Tibial artery (tissue), 4 donors: Measurements from ENCODE around the gene LECT2.

Experiments
- DNase-seq, 2 donors: peaks; one replicate each; pipeline ENCODE4 v3.0.0-alpha.2; 2019
- H3K27ac ChIP-seq, 2 donors: fragments of 200-600 bp; sonication (generic) in 1 of 2; 1 replicate in 1 of 2; 2 replicates in 1 of 2; pipeline ENCODE4 v1.5.1; 2018 to 2019; ENCODE audit warnings: mild to moderate bottlenecking in 1 of 2
- H3K27me3 ChIP-seq, 2 donors: fragments of 200-600 bp; sonication (generic) in 1 of 2; one replicate each; pipeline versions ENCODE4 v1.5.1 to v1.6.0; 2016 to 2019
- H3K36me3 ChIP-seq, 3 donors: fragments of 200-600 bp; sonication (generic) in 2 of 3; one replicate each; pipeline ENCODE4 v1.5.1; 2016 to 2019; ENCODE audit warnings: mild to moderate bottlenecking in 2 of 3
- H3K4me1 ChIP-seq, 4 donors: fragments of 200-600 bp; sonication (generic) in 2 of 4; 1 replicate in 3 of 4; 2 replicates in 1 of 4; pipeline ENCODE4 v1.5.1; 2016 to 2019
- H3K4me3 ChIP-seq, 2 donors: fragments of 200-600 bp; sonication (generic) in 1 of 2; 1 replicate in 1 of 2; 2 replicates in 1 of 2; pipeline ENCODE4 v1.5.1; 2018 to 2019; ENCODE audit warnings: mild to moderate bottlenecking in 2 of 2
- H3K9me3 ChIP-seq, 3 donors: fragments of 200-600 bp; sonication (generic) in 1 of 3; one replicate each; pipeline ENCODE4 v1.5.1; 2016 to 2019
- intact Hi-C: fragments of 100-400 bp; cut with DNase I; formaldehyde crosslinking; loops from one replicate; pipeline ENCODE4 v1.15.0; 2023; ENCODE audit warnings: low total_unique reads
- TF ChIP-seq, protein P1 (sequence below), 2 experiments: fragments of 200-600 bp in 1 of 2; fragments of 450-650 bp in 1 of 2; IDR thresholded peaks; one replicate each; pipeline ENCODE4 v1.5.1; 2017 to 2019; ENCODE audit warnings: antibody characterized with exemption in 2 of 2, mild to moderate bottlenecking in 1 of 2, moderate library complexity in 1 of 2

LECT2 gene

GRCh38 chr5:135954899-135955298 lies at the start of gene LECT2:
Gene LECT2 (minus strand): TSS chr5:135954983. CDS start chr5:135954833, 150 bp downstream.
- Histone ChIP-seq H3K9me3 (no peaks in the 10 kb centered on the region), H3K27me3 (no peaks in the 10 kb centered on the region), H3K4me3 (no peak within 1 kb of the TSS), H3K27ac (no peak within 1 kb of the TSS), H3K36me3 (no peaks in the 10 kb centered on the region), H3K4me1 (no peaks in the 10 kb centered on the region)
- no peak for DNase-seq
- TF ChIP-seq, protein P1, sequence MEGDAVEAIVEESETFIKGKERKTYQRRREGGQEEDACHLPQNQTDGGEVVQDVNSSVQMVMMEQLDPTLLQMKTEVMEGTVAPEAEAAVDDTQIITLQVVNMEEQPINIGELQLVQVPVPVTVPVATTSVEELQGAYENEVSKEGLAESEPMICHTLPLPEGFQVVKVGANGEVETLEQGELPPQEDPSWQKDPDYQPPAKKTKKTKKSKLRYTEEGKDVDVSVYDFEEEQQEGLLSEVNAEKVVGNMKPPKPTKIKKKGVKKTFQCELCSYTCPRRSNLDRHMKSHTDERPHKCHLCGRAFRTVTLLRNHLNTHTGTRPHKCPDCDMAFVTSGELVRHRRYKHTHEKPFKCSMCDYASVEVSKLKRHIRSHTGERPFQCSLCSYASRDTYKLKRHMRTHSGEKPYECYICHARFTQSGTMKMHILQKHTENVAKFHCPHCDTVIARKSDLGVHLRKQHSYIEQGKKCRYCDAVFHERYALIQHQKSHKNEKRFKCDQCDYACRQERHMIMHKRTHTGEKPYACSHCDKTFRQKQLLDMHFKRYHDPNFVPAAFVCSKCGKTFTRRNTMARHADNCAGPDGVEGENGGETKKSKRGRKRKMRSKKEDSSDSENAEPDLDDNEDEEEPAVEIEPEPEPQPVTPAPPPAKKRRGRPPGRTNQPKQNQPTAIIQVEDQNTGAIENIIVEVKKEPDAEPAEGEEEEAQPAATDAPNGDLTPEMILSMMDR (IDR thresholded peaks at IDR 0.05), result no peak
- intact Hi-C loops, result no loop called here

- Histone ChIP-seq H3K27ac (no peak overlapping the region), H3K4me3 (no peak overlapping the region), H3K9me3 (no peaks in the 10 kb centered on the region), H3K36me3 (no peaks in the 10 kb centered on the region), H3K27me3 (no peaks in the 10 kb centered on the region), H3K4me1 (no peaks in the 10 kb centered on the region)
- TF ChIP-seq, protein P1 (IDR thresholded peaks at IDR 0.05), result no peak
- intact Hi-C loops, result no loop called here
- no peak for DNase-seq
These were observed 49.7 kb upstream of the LECT2 start for GRCh38 chr5:136004436-136004835.

GRCh38 chr5:136001466-136001981 lies 46.7 kb upstream of the LECT2 start:
- Histone ChIP-seq H3K27me3 (no peaks in the 10 kb centered on the region), H3K36me3 (no peaks in the 10 kb centered on the region), H3K4me3 (no peak overlapping the region), H3K9me3 (no peaks in the 10 kb centered on the region), H3K4me1 (peaks cover 0 to 4% (median 1%) of the 10 kb centered on the region in 4 donors), H3K27ac (no peak overlapping the region)
- intact Hi-C loops, result no loop called here
- no peak for DNase-seq
- TF ChIP-seq, protein P1 (IDR thresholded peaks at IDR 0.05), result no peak

DNA sequence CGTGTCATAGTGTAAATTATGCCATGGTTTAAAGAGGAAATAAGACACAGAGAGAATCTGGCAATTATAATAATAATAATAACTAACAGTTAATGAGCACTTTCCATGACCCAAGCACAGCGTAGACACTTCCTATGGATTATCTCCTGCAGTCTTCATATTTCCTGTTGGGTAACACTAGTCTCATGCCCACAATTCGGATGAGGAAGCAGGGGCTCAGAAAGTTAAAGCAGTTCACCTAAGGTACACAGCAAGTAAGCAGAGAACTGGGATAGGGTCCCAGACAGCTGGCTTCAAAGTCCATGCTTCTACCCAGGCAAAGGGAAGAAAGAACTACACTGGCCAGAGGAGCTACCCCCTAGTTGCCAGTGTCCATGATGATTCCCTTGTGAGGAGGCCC lies 46.1 kb upstream of the LECT2 start:
- Histone ChIP-seq H3K27me3 (no peaks in the 10 kb centered on the region), H3K9me3 (no peaks in the 10 kb centered on the region), H3K27ac (no peak overlapping the region), H3K36me3 (no peaks in the 10 kb centered on the region), H3K4me1 (peaks cover 0 to 10% (median 3%) of the 10 kb centered on the region in 4 donors), H3K4me3 (no peak overlapping the region)
- intact Hi-C loops, result no loop called here
- TF ChIP-seq, protein P1 (IDR thresholded peaks at IDR 0.05), result no peak
- DNase-seq, result no peak

DNA sequence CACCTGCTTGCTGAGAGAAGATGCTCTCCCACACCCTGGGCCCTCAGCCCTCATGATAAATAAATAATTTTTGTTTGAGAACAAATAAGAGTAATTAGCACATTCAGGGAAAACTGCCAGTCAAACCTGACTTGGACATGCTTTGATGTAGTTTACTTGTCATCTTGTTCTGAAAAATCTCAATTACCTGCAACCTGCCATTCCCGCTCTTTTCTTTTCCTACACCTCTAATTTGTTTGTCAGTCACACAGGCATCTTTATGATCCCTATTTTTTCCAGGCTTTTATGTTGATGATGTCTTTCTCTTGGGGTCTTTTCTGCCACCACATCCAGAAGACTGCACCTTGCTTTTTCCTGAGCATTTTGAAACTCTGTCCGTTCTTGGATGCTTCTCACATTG lies 45.4 kb upstream of the LECT2 start:
- no peak overlapping the region for H3K27ac ChIP-seq
- H3K9me3 ChIP-seq, result no peaks in the 10 kb centered on the region
- no peak for DNase-seq
- intact Hi-C loops, result no loop called here
- H3K4me3 ChIP-seq, result no peak overlapping the region
- H3K36me3 ChIP-seq, result no peaks in the 10 kb centered on the region
- H3K27me3 ChIP-seq, result no peaks in the 10 kb centered on the region
- TF ChIP-seq, protein P1 (IDR thresholded peaks at IDR 0.05), result no peak
- H3K4me1 ChIP-seq, result peaks cover 0 to 14% (median 3%) of the 10 kb centered on the region in 4 donors
